ENCODE measurements around the gene JDP2.

JDP2 gene

GRCh38 chr14:75477881-75478280 is 50.1 kb downstream of the JDP2 start:
- TF ChIP-seq EGR1 (IDR thresholded peaks at IDR 0.05) (no peak), TEAD4 (IDR thresholded peaks at IDR 0.05) (no peak), NFIC (IDR thresholded peaks at IDR 0.05) (no peak), USF1 (IDR thresholded peaks at IDR 0.05) (no peak), REST (IDR thresholded peaks at IDR 0.05; ENCODE audit: low read depth) (no peak), TAF1 (IDR thresholded peaks at IDR 0.05; ENCODE audit: low read depth) (no peak), MAX (IDR thresholded peaks at IDR 0.05) (no peak), TCF12 (IDR thresholded peaks at IDR 0.05; ENCODE audit: low read depth) (no peak), FOXM1 (IDR thresholded peaks at IDR 0.05; ENCODE audit: borderline replicate concordance, low read depth) (no peak), EP300 (IDR thresholded peaks at IDR 0.05; ENCODE audit: borderline replicate concordance) (no peak), CREB1 (IDR thresholded peaks at IDR 0.05; ENCODE audit: low read depth) (no peak)

GRCh38 chr14:75479770-75480600 is 52.2 kb downstream of the JDP2 start:
- TF ChIP-seq FOXM1 (IDR thresholded peaks at IDR 0.05; ENCODE audit: borderline replicate concordance, low read depth) (no peak), EP300 (IDR thresholded peaks at IDR 0.05; ENCODE audit: borderline replicate concordance) (no peak), CREB1 (IDR thresholded peaks at IDR 0.05; ENCODE audit: low read depth) (no peak), TAF1 (IDR thresholded peaks at IDR 0.05; ENCODE audit: low read depth) (no peak), ZBTB7A (IDR thresholded peaks at IDR 0.05; ENCODE audit: low read depth) (no peak), CEBPB (IDR thresholded peaks at IDR 0.05) (no peak), YY1 (IDR thresholded peaks at IDR 0.05; ENCODE audit: low read depth) (no peak), NFIC (IDR thresholded peaks at IDR 0.05) (no peak), TCF12 (IDR thresholded peaks at IDR 0.05; ENCODE audit: low read depth) (no peak), EGR1 (IDR thresholded peaks at IDR 0.05) (no peak), RAD21 (IDR thresholded peaks at IDR 0.05; ENCODE audit: low read depth) (no peak), REST (IDR thresholded peaks at IDR 0.05; ENCODE audit: low read depth) (no peak), USF1 (IDR thresholded peaks at IDR 0.05) (no peak), MAX (IDR thresholded peaks at IDR 0.05) (no peak), TEAD4 (IDR thresholded peaks at IDR 0.05) (no peak)

GRCh38 chr14:75482366-75482765 is 54.5 kb downstream of the JDP2 start:
- TF ChIP-seq MAX (IDR thresholded peaks at IDR 0.05) (no peak), EGR1 (IDR thresholded peaks at IDR 0.05) (no peak), REST (IDR thresholded peaks at IDR 0.05; ENCODE audit: low read depth) (no peak), TCF12 (IDR thresholded peaks at IDR 0.05; ENCODE audit: low read depth) (no peak), YY1 (IDR thresholded peaks at IDR 0.05; ENCODE audit: low read depth) (no peak), USF1 (IDR thresholded peaks at IDR 0.05) (no peak), FOXM1 (IDR thresholded peaks at IDR 0.05; ENCODE audit: borderline replicate concordance, low read depth) (no peak), TAF1 (IDR thresholded peaks at IDR 0.05; ENCODE audit: low read depth) (no peak), CREB1 (IDR thresholded peaks at IDR 0.05; ENCODE audit: low read depth) (no peak), RAD21 (IDR thresholded peaks at IDR 0.05; ENCODE audit: low read depth) (no peak), CEBPB (IDR thresholded peaks at IDR 0.05) (no peak), TEAD4 (IDR thresholded peaks at IDR 0.05) (no peak), ZBTB7A (IDR thresholded peaks at IDR 0.05; ENCODE audit: low read depth) (no peak), NFIC (IDR thresholded peaks at IDR 0.05) (no peak), EP300 (IDR thresholded peaks at IDR 0.05; ENCODE audit: borderline replicate concordance) (no peak)

Data from Ishikawa (cell line).